HepG2 (cell line): ENCODE measurements around the gene ARHGEF1. TPM values are rescaled to one million over a fixed set of nuclear protein-coding genes. Genes with fewer than 3 reads are reported as not detected.

Source experiments
- CSRNP2 ChIP-seq: sonication (generic); formaldehyde crosslinking; conservative IDR thresholded peaks from 2 replicates; pipeline ENCODE4 v1.8.0; 2022; ENCODE audit warnings: low read depth, missing genetic modification reagents
- FOXA3 ChIP-seq: IDR thresholded peaks from 2 replicates; pipeline ENCODE4 v1.6.1; 2016; ENCODE audit warnings: missing genetic modification reagents, missing compliant biosample characterization
- FOXO4 ChIP-seq: sonication (generic); formaldehyde crosslinking; conservative IDR thresholded peaks from 2 replicates; pipeline ENCODE4 v1.8.1; 2023; ENCODE audit warnings: missing genetic modification reagents
- ISX ChIP-seq: sonication (generic); formaldehyde crosslinking; conservative IDR thresholded peaks from 2 replicates; pipeline ENCODE4 v1.5.0; 2020; ENCODE audit warnings: missing genetic modification reagents
- KIAA2018 ChIP-seq: sonication (generic); formaldehyde crosslinking; IDR thresholded peaks from 2 replicates; pipeline ENCODE4 v1.5.0; 2020; ENCODE audit warnings: mild to moderate bottlenecking, missing genetic modification reagents, borderline replicate concordance
- KLF11 ChIP-seq: IDR thresholded peaks from 2 replicates; pipeline ENCODE4 v1.6.1; 2016; ENCODE audit warnings: missing compliant biosample characterization
- MZF1 ChIP-seq: sonication (generic); formaldehyde crosslinking; IDR thresholded peaks from 2 replicates; pipeline ENCODE4 v1.8.1; 2023; ENCODE audit warnings: mild to moderate bottlenecking, missing genetic modification reagents, borderline replicate concordance
- RFX1 ChIP-seq: fragments of 450-650 bp; IDR thresholded peaks from 2 replicates; pipeline ENCODE4 v1.6.1; 2017
- STAG1 ChIP-seq: sonication (generic); formaldehyde crosslinking; IDR thresholded peaks from 2 replicates; pipeline ENCODE4 v1.4.0; 2020; ENCODE audit warnings: missing genetic modification reagents
- ZBTB25 ChIP-seq: IDR thresholded peaks from 2 replicates; pipeline ENCODE4 v1.6.1; 2018; ENCODE audit warnings: missing genetic modification reagents
- ZFX ChIP-seq: sonication (generic); formaldehyde crosslinking; IDR thresholded peaks from 2 replicates; pipeline ENCODE4 v1.4.0; 2020; ENCODE audit warnings: mild to moderate bottlenecking, low read depth, missing genetic modification reagents, moderate library complexity
- ZNF253 ChIP-seq: sonication (generic); formaldehyde crosslinking; IDR thresholded peaks from 2 replicates; pipeline ENCODE4 v1.8.0; 2022; ENCODE audit warnings: mild to moderate bottlenecking, missing genetic modification reagents, borderline replicate concordance
- ZNF256 ChIP-seq: sonication (generic); formaldehyde crosslinking; conservative IDR thresholded peaks from 2 replicates; pipeline ENCODE4 v1.4.0; 2020; ENCODE audit warnings: missing genetic modification reagents
- ZNF547 ChIP-seq: sonication (generic); formaldehyde crosslinking; IDR thresholded peaks from 2 replicates; pipeline ENCODE4 v1.5.1; 2020; ENCODE audit warnings: mild to moderate bottlenecking, missing genetic modification reagents
- ZNF737 ChIP-seq: sonication (generic); formaldehyde crosslinking; IDR thresholded peaks from 2 replicates; pipeline ENCODE4 v1.5.0; 2020; ENCODE audit warnings: missing genetic modification reagents, mild to moderate bottlenecking, borderline replicate concordance
- polyA plus RNA-seq, 8 experiments: library from polyadenylated mRNA; depleted of rRNA in 3 of 8; stranded (reverse) in 7 of 8; unstranded in 1 of 8; fragments of >200 nt; fragmentation: Illumina TruSeq in 4 of 8; extraction: Trizol in 4 of 8; gene quantifications; 2 replicates each; pipeline versions ENCODE4 v1.2.1 to v1.2.3, GENCODE V29; 2011 to 2016; ENCODE audit warnings: low read depth in 4 of 8, missing spikeins in 1 of 8, mixed read lengths in 1 of 8; ENCODE audit not compliant: insufficient read depth in 1 of 8
- total RNA-seq, 5 experiments: library from RNA; depleted of rRNA; stranded (reverse); fragments of >200 nt; fragmentation: Illumina TruSeq; extraction: Trizol; gene quantifications; 2 replicates each; pipeline ENCODE4 v1.2.3, GENCODE V29; 2016; ENCODE audit warnings: low read depth in 1 of 5

ARHGEF1 gene
- total and polyA plus RNA-seq, 2 of the 13 experiments (the other 11 are each of a cell fraction or from before 2014, with no cell fraction given) = 33.7 to 34.7 TPM

DNA sequence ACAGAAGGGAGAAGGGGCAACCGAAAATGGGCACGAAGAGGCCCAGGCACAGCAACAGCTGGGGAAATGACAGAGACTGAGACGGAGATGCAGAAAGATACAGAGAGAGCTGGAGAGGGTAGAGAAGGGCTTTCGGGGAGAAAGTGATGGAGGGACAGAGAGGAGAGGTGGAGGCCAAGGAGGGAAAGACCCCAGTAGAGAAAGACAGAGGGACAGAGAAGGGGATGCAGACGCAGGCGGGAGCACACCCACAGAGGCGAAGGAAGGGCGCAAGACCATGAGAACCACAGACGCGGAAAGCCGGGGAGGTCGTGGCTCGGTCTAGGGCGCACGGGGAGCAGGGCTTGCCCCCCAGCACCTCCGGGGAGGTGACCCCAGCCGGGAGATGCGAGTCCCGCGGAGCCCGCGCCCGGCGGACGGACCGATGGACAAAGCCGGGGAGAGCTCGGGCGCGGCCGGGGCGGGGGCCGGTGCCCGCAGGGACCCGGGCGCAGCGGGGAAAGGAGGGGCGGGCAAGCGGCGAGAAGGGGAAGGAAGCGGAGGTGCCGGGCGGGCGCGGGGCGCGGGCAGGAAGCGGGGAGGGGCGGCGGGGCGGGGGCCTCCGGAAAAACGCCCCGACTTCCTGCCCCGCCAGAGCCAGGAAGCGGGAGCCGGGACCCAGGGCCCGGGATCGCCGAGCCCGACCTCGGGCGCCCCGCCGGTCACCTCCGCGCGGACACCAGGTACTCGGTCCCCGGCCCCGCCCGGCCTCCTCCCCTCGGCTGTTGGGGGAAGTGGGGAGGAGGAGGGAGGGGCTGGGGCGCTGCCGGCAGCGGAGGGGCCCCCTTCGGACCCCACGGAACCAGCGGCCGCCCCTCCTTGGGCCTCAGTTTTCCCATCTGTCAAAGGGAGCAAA is at the start of gene ARHGEF1 (continued):
- TF ChIP-seq KIAA2018 = no peak
- TF ChIP-seq ZNF737 (CRISPR knock-in tag) = no peak
- TF ChIP-seq FOXA3 (CRISPR knock-in tag) = no peak
- TF ChIP-seq ZFX = peak; percentile 5; the same call in 1 of the 2 replicates
- TF ChIP-seq ZNF253 = no peak
- no peak for TF ChIP-seq CSRNP2 (CRISPR knock-in tag)
- no peak for TF ChIP-seq FOXO4 (CRISPR knock-in tag)
- no peak for TF ChIP-seq ZNF547 (CRISPR knock-in tag)
- no peak for TF ChIP-seq MZF1 (CRISPR knock-in tag)
- no peak for TF ChIP-seq ZNF256
- TF ChIP-seq RFX1 = no peak
- TF ChIP-seq ISX = no peak
- peak; percentile 59; the same call in 1 of the 2 replicates for TF ChIP-seq ZBTB25 (CRISPR knock-in tag)
- TF ChIP-seq KLF11 = no peak
- no peak for TF ChIP-seq STAG1 (CRISPR knock-in tag)
